ENCODE results near the gene FAM107B. TPM values are rescaled to one million over a fixed set of nuclear protein-coding genes. Genes with fewer than 3 reads are reported as not detected.

Gene FAM107B
- total and polyA plus RNA-seq, 2 experiments from 2014 or later = 11.0 to 17.6 TPM

DNA sequence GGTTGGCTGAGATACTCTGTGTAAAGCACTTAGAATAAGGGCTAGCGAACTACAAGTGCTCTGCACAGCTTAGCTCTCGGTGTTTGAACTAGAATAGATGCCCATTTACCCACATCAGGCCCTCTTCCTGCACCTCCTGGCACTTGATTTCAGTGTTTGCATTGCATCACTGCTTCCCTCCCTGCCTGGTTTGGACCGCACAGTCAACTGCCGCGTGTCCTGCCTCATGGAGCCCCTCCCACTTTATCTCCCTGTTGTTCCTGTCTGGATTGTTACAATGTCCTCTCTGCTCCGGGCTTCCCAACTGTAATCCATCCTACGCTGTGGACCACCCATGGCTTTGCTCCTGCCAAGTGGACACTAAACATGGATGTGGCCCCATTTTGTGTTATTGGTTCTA lies 2.3 kb downstream of the FAM107B start (continued):
- TF ChIP-seq, protein P1, sequence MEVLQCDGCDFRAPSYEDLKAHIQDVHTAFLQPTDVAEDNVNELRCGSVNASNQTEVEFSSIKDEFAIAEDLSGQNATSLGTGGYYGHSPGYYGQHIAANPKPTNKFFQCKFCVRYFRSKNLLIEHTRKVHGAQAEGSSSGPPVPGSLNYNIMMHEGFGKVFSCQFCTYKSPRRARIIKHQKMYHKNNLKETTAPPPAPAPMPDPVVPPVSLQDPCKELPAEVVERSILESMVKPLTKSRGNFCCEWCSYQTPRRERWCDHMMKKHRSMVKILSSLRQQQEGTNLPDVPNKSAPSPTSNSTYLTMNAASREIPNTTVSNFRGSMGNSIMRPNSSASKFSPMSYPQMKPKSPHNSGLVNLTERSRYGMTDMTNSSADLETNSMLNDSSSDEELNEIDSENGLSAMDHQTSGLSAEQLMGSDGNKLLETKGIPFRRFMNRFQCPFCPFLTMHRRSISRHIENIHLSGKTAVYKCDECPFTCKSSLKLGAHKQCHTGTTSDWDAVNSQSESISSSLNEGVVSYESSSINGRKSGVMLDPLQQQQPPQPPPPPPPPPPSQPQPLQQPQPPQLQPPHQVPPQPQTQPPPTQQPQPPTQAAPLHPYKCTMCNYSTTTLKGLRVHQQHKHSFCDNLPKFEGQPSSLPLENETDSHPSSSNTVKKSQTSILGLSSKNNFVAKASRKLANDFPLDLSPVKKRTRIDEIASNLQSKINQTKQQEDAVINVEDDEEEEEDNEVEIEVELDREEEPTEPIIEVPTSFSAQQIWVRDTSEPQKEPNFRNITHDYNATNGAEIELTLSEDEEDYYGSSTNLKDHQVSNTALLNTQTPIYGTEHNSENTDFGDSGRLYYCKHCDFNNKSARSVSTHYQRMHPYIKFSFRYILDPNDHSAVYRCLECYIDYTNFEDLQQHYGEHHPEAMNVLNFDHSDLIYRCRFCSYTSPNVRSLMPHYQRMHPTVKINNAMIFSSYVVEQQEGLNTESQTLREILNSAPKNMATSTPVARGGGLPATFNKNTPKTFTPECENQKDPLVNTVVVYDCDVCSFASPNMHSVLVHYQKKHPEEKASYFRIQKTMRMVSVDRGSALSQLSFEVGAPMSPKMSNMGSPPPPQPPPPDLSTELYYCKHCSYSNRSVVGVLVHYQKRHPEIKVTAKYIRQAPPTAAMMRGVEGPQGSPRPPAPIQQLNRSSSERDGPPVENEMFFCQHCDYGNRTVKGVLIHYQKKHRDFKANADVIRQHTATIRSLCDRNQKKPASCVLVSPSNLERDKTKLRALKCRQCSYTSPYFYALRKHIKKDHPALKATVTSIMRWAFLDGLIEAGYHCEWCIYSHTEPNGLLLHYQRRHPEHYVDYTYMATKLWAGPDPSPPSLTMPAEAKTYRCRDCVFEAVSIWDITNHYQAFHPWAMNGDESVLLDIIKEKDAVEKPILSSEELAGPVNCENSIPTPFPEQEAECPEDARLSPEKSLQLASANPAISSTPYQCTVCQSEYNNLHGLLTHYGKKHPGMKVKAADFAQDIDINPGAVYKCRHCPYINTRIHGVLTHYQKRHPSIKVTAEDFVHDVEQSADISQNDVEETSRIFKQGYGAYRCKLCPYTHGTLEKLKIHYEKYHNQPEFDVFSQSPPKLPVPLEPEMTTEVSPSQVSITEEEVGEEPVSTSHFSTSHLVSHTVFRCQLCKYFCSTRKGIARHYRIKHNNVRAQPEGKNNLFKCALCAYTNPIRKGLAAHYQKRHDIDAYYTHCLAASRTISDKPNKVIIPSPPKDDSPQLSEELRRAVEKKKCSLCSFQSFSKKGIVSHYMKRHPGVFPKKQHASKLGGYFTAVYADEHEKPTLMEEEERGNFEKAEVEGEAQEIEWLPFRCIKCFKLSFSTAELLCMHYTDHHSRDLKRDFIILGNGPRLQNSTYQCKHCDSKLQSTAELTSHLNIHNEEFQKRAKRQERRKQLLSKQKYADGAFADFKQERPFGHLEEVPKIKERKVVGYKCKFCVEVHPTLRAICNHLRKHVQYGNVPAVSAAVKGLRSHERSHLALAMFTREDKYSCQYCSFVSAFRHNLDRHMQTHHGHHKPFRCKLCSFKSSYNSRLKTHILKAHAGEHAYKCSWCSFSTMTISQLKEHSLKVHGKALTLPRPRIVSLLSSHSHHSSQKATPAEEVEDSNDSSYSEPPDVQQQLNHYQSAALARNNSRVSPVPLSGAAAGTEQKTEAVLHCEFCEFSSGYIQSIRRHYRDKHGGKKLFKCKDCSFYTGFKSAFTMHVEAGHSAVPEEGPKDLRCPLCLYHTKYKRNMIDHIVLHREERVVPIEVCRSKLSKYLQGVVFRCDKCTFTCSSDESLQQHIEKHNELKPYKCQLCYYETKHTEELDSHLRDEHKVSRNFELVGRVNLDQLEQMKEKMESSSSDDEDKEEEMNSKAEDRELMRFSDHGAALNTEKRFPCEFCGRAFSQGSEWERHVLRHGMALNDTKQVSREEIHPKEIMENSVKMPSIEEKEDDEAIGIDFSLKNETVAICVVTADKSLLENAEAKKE (CRISPR knock-in tag; IDR thresholded peaks at IDR 0.05) = no peak
- TF ChIP-seq ZNF114 (CRISPR knock-in tag; IDR thresholded peaks at IDR 0.05) = no peak
- TF ChIP-seq, protein P2, sequence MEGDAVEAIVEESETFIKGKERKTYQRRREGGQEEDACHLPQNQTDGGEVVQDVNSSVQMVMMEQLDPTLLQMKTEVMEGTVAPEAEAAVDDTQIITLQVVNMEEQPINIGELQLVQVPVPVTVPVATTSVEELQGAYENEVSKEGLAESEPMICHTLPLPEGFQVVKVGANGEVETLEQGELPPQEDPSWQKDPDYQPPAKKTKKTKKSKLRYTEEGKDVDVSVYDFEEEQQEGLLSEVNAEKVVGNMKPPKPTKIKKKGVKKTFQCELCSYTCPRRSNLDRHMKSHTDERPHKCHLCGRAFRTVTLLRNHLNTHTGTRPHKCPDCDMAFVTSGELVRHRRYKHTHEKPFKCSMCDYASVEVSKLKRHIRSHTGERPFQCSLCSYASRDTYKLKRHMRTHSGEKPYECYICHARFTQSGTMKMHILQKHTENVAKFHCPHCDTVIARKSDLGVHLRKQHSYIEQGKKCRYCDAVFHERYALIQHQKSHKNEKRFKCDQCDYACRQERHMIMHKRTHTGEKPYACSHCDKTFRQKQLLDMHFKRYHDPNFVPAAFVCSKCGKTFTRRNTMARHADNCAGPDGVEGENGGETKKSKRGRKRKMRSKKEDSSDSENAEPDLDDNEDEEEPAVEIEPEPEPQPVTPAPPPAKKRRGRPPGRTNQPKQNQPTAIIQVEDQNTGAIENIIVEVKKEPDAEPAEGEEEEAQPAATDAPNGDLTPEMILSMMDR (conservative IDR thresholded peaks at IDR 0.05; ENCODE audit: low read depth in 2 of 2) = no peak
- no peak for TF ChIP-seq EZH2 (IDR thresholded peaks at IDR 0.05; ENCODE audit: low read depth, unreplicated experiment)
- TF ChIP-seq CREB1 (CRISPR knock-in tag; IDR thresholded peaks at IDR 0.05; ENCODE audit: low read depth) = no peak
- no peak for TF ChIP-seq POLR2AphosphoS5 (IDR thresholded peaks at IDR 0.05; ENCODE audit: low read depth)
- no peak for TF ChIP-seq ZNF331 (CRISPR knock-in tag; IDR thresholded peaks at IDR 0.05; ENCODE audit: low read depth)
- no peak for TF ChIP-seq EZH2phosphoT487 (IDR thresholded peaks at IDR 0.05; ENCODE audit: unreplicated experiment)
- no peak for TF ChIP-seq NANOG (IDR thresholded peaks at IDR 0.05; ENCODE audit: borderline replicate concordance)

DNA sequence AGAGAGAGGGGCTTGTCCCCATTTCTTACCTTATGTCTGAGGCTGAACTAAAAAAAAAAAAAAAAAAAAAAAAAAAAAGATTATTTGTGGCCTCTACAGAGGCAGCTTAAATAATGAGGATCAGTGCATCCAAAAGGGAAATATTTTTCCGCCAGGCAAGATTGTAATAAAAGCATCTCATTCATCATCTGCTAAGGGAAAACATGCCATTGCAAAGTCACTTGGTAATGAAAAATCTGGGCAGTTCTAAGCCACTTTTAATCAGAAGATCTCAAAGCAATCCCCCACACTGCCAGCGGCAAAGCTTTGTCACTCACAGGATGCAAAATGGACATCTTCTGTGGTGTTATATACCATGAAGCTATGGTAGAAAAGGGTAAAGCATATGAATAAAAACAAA lies 3.8 kb downstream of the FAM107B start:
- Histone ChIP-seq H3F3A (replicated peaks; ENCODE audit: low read depth) (no peaks in the 10 kb centered on the region), H3K4me2 (no peak overlapping the region), H3K27me3 (ENCODE audit: insufficient read depth) (no peaks in the 10 kb centered on the region), H3K27ac (ENCODE audit: low read depth) (no peak overlapping the region), H3K9me2 (ENCODE audit: insufficient read depth) (no peaks in the 10 kb centered on the region), H3K79me2 (replicated peaks; ENCODE audit: insufficient read depth) (no peaks in the 10 kb centered on the region), H3K4me1 (ENCODE audit: insufficient read depth) (no peaks in the 10 kb centered on the region), H3K4me3 (no peak overlapping the region), H3K36me3 (ENCODE audit: insufficient read depth) (no peaks in the 10 kb centered on the region), H2AFZ (no peak overlapping the region), H4K20me1 (replicated peaks; ENCODE audit: insufficient read depth) (no peaks in the 10 kb centered on the region)
- Mint-ChIP-seq H3K4me3 (no peak overlapping the region), H3K27ac (no peak overlapping the region), H3K4me1 (no peaks in the 10 kb centered on the region), H3K36me3 (ENCODE audit: low read depth) (no peaks in the 10 kb centered on the region), H3K27me3 (ENCODE audit: insufficient read depth, low read depth, poor library complexity) (peaks cover 3% of the 10 kb centered on the region), H3K9me3 (no peaks in the 10 kb centered on the region)
- ATAC-seq (no peak), DNase-seq (ENCODE audit: low spot score) (no peak)
- TF ChIP-seq CREB1 (CRISPR knock-in tag; IDR thresholded peaks at IDR 0.05; ENCODE audit: low read depth) = no peak
- TF ChIP-seq POLR2AphosphoS5 (IDR thresholded peaks at IDR 0.05; ENCODE audit: low read depth) = no peak
- no peak for TF ChIP-seq ZNF114 (CRISPR knock-in tag; IDR thresholded peaks at IDR 0.05)
- TF ChIP-seq JUNB (IDR thresholded peaks at IDR 0.05; ENCODE audit: unreplicated experiment) = no peak
- TF ChIP-seq, protein P2 (conservative IDR thresholded peaks at IDR 0.05; ENCODE audit: low read depth in 2 of 2) = no peak
- TF ChIP-seq, protein P3, sequence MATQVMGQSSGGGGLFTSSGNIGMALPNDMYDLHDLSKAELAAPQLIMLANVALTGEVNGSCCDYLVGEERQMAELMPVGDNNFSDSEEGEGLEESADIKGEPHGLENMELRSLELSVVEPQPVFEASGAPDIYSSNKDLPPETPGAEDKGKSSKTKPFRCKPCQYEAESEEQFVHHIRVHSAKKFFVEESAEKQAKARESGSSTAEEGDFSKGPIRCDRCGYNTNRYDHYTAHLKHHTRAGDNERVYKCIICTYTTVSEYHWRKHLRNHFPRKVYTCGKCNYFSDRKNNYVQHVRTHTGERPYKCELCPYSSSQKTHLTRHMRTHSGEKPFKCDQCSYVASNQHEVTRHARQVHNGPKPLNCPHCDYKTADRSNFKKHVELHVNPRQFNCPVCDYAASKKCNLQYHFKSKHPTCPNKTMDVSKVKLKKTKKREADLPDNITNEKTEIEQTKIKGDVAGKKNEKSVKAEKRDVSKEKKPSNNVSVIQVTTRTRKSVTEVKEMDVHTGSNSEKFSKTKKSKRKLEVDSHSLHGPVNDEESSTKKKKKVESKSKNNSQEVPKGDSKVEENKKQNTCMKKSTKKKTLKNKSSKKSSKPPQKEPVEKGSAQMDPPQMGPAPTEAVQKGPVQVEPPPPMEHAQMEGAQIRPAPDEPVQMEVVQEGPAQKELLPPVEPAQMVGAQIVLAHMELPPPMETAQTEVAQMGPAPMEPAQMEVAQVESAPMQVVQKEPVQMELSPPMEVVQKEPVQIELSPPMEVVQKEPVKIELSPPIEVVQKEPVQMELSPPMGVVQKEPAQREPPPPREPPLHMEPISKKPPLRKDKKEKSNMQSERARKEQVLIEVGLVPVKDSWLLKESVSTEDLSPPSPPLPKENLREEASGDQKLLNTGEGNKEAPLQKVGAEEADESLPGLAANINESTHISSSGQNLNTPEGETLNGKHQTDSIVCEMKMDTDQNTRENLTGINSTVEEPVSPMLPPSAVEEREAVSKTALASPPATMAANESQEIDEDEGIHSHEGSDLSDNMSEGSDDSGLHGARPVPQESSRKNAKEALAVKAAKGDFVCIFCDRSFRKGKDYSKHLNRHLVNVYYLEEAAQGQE (IDR thresholded peaks at IDR 0.05; ENCODE audit: unreplicated experiment) = no peak
- TF ChIP-seq EZH2 (IDR thresholded peaks at IDR 0.05; ENCODE audit: low read depth, unreplicated experiment) = no peak
- no peak for TF ChIP-seq EZH2phosphoT487 (IDR thresholded peaks at IDR 0.05; ENCODE audit: unreplicated experiment)

Measured in GM23338 (cell line).